Type B pancreatic cell (in vitro differentiated cells): ENCODE measurements around the gene GGCX. TPM values are rescaled to one million over a fixed set of nuclear protein-coding genes. Genes with fewer than 3 reads are reported as not detected.

ENCODE experiments used
- DNase-seq: peaks from one replicate; pipeline ENCODE4 v3.0.0; 2021; ENCODE audit warnings: mixed read lengths; ENCODE audit not compliant: unreplicated experiment; ENCODE audit errors: extremely low spot score
- H3K27ac Mint-ChIP-seq: 2 replicates; pipeline ENCODE4 v1.8.0; 2021; ENCODE audit warnings: mild to moderate bottlenecking, mixed read lengths
- H3K27me3 Mint-ChIP-seq: 2 replicates; pipeline ENCODE4 v1.8.0; 2021; ENCODE audit warnings: mixed read lengths
- H3K36me3 Mint-ChIP-seq: 2 replicates; pipeline ENCODE4 v1.8.0; 2021; ENCODE audit warnings: mixed read lengths
- H3K4me1 Mint-ChIP-seq: one replicate; pipeline ENCODE4 v1.8.0; 2021; ENCODE audit warnings: mixed read lengths; ENCODE audit not compliant: unreplicated experiment
- H3K4me3 Mint-ChIP-seq: 2 replicates; pipeline ENCODE4 v1.8.0; 2021; ENCODE audit warnings: mild to moderate bottlenecking, mixed read lengths
- H3K9me3 Mint-ChIP-seq: 2 replicates; pipeline ENCODE4 v1.8.0; 2021; ENCODE audit warnings: mixed read lengths
- CTCF ChIP-seq: fragments of 200-600 bp; sonication (generic); conservative IDR thresholded peaks from 2 replicates; pipeline ENCODE4 v1.5.0; 2021; ENCODE audit warnings: antibody characterized with exemption, mild to moderate bottlenecking
- total RNA-seq: library from RNA; stranded (reverse); gene quantifications from 2 replicates; pipeline ENCODE4 v1.2.1, GENCODE V29; 2021; ENCODE audit warnings: low replicate concordance

The GGCX gene
- total RNA-seq, 1 donor from 2014 or later: 76.2 TPM

GRCh38 chr2:85554980-85555612 is 6.2 kb downstream of the GGCX start:
- Mint-ChIP-seq H3K4me1 (peaks cover 21% of the 10 kb centered on the region), H3K27me3 (no peaks in the 10 kb centered on the region), H3K36me3 (peaks cover 19% of the 10 kb centered on the region), H3K27ac (no peak overlapping the region), H3K9me3 (no peaks in the 10 kb centered on the region), H3K4me3 (no peak overlapping the region)
- no peak for DNase-seq
- TF ChIP-seq CTCF: no peak

- Mint-ChIP-seq H3K27me3 (no peaks in the 10 kb centered on the region), H3K27ac (no peak overlapping the region), H3K4me1 (peaks cover 17% of the 10 kb centered on the region), H3K4me3 (no peak overlapping the region), H3K9me3 (no peaks in the 10 kb centered on the region), H3K36me3 (peaks cover 21% of the 10 kb centered on the region)
- TF ChIP-seq CTCF: no peak
- no peak for DNase-seq
These were observed 8.1 kb downstream of the GGCX start for GRCh38 chr2:85553184-85553583.

- Mint-ChIP-seq H3K4me3 (no peak overlapping the region), H3K4me1 (peaks cover 13% of the 10 kb centered on the region), H3K27me3 (no peaks in the 10 kb centered on the region), H3K27ac (peak overlapping the region; percentile 76), H3K36me3 (peaks cover 21% of the 10 kb centered on the region), H3K9me3 (no peaks in the 10 kb centered on the region)
- peak; percentile 82 for DNase-seq
- peak; percentile 94 for TF ChIP-seq CTCF
These were observed 9.3 kb downstream of the GGCX start for GRCh38 chr2:85551698-85552678.

- peak overlapping the region; percentile 32 for H3K27ac Mint-ChIP-seq
- H3K4me3 Mint-ChIP-seq: no peak overlapping the region
- no peaks in the 10 kb centered on the region for H3K27me3 Mint-ChIP-seq
- H3K36me3 Mint-ChIP-seq: peaks cover 26% of the 10 kb centered on the region
- H3K9me3 Mint-ChIP-seq: no peaks in the 10 kb centered on the region
- TF ChIP-seq CTCF: no peak
- no peak for DNase-seq
- peaks cover 16% of the 10 kb centered on the region for H3K4me1 Mint-ChIP-seq
These were observed 10.8 kb downstream of the GGCX start for GRCh38 chr2:85550486-85550885.

GRCh38 chr2:85549826-85550225 is 11.5 kb downstream of the GGCX start:
- no peak for TF ChIP-seq CTCF
- no peak for DNase-seq
- H3K36me3 Mint-ChIP-seq: peaks cover 26% of the 10 kb centered on the region
- no peak overlapping the region for H3K4me3 Mint-ChIP-seq
- H3K4me1 Mint-ChIP-seq: peaks cover 16% of the 10 kb centered on the region
- H3K9me3 Mint-ChIP-seq: no peaks in the 10 kb centered on the region
- H3K27ac Mint-ChIP-seq: peak overlapping the region; percentile 32
- H3K27me3 Mint-ChIP-seq: no peaks in the 10 kb centered on the region
